AG10803 (cell line): ENCODE results near the gene BCAS4.
"Not testable (repeated sequence)": the region's sequence is repeated elsewhere in the genome, so short reads cannot be mapped to it uniquely, and the experiment has no call there.

Experiments used
- DNase-seq: peaks from one replicate; pipeline ENCODE4 v3.0.0; 2010; ENCODE audit warnings: low read depth
- H3K4me3 ChIP-seq: 2 replicates; pipeline ENCODE4 v1.5.1; 2011; ENCODE audit warnings: mild to moderate bottlenecking, low read length, control low read depth
- TF ChIP-seq, protein P1 (sequence below): conservative IDR thresholded peaks from 2 replicates; pipeline ENCODE4 v1.5.1; 2011; ENCODE audit warnings: mild to moderate bottlenecking, low read length, control low read depth, inconsistent platforms

BCAS4 gene

GRCh38 chr20:50765674-50766073 lies 29.2 kb upstream of the BCAS4 start:
- DNase-seq: no peak
- TF ChIP-seq, protein P1, sequence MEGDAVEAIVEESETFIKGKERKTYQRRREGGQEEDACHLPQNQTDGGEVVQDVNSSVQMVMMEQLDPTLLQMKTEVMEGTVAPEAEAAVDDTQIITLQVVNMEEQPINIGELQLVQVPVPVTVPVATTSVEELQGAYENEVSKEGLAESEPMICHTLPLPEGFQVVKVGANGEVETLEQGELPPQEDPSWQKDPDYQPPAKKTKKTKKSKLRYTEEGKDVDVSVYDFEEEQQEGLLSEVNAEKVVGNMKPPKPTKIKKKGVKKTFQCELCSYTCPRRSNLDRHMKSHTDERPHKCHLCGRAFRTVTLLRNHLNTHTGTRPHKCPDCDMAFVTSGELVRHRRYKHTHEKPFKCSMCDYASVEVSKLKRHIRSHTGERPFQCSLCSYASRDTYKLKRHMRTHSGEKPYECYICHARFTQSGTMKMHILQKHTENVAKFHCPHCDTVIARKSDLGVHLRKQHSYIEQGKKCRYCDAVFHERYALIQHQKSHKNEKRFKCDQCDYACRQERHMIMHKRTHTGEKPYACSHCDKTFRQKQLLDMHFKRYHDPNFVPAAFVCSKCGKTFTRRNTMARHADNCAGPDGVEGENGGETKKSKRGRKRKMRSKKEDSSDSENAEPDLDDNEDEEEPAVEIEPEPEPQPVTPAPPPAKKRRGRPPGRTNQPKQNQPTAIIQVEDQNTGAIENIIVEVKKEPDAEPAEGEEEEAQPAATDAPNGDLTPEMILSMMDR: no peak
- no peak overlapping the region for H3K4me3 ChIP-seq

DNA sequence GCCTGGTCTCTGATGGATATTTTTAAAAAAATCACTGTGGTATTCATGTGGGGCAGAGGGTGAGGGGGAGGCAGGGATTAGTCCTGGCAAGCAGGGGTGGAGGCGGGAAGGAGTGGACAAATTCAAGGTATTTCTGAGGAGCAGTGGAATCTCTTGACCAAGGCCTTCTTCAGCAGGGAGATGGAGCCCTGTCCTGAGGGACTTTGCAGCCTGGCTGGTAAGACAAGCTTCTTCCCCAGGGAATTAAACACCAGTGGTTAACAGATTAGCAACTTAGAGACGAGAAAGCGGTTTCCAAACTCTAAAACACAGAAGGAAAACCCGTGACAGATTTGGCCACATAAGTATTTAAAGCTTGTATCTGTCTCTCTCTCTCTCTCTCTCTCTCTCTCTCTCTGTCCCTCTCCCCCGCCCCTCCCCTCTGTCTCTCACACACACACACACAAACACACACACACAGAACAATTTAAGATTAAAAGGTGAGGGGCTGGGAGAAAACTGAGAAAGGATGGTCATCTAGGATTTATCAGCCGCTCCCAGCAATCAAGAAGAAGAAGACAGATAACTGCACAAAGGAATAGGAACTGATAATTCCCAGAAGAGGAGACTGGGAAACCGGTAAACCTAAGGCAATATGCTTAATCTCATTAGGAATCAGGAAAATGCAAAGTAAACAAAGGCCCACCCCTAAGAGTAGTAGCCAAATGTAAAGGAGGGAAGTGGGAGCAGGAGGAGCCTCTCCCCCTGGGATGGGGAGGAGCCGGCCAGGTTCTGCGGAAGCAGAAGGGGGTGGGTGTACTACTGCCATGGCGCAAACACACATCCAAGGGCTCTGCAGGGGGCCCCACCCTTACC lies 27.7 kb upstream of the BCAS4 start:
- DNase-seq: peak; percentile 73
- H3K4me3 ChIP-seq: not testable (repeated sequence)

GRCh38 chr20:50768991-50769390 lies 25.9 kb upstream of the BCAS4 start:
- not testable (repeated sequence) for DNase-seq, H3K4me3 ChIP-seq

GRCh38 chr20:50769551-50770085 lies 25.2 kb upstream of the BCAS4 start:
- not testable (repeated sequence) for H3K4me3 ChIP-seq, DNase-seq

GRCh38 chr20:50771419-50772080 lies 23.3 kb upstream of the BCAS4 start:
- not testable (repeated sequence) for DNase-seq, H3K4me3 ChIP-seq

GRCh38 chr20:50772420-50773185 lies 22.3 kb upstream of the BCAS4 start:
- no peak for DNase-seq
- TF ChIP-seq, protein P1: no peak
- H3K4me3 ChIP-seq: no peak overlapping the region

DNA sequence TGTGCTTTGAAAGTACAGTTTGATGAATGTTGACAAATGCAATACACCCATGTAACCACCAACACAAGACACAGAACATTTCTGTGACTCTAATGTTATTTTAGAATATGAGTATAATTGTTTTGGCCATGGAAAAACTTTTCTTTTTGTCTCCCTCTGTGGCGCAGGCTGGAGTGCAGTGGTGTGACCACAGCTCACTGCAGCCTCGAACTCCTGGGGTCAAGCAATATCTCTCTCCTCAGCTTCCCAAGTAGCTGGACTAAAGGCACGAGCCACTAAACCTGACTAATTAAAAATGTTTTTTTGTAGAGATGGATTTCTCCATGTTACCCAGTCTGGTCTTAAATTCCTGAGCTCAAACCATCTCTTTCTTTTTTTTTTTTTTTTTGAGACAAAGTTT lies 20.3 kb upstream of the BCAS4 start:
- TF ChIP-seq, protein P1: no peak
- H3K4me3 ChIP-seq: no peak overlapping the region
- DNase-seq: no peak

DNA sequence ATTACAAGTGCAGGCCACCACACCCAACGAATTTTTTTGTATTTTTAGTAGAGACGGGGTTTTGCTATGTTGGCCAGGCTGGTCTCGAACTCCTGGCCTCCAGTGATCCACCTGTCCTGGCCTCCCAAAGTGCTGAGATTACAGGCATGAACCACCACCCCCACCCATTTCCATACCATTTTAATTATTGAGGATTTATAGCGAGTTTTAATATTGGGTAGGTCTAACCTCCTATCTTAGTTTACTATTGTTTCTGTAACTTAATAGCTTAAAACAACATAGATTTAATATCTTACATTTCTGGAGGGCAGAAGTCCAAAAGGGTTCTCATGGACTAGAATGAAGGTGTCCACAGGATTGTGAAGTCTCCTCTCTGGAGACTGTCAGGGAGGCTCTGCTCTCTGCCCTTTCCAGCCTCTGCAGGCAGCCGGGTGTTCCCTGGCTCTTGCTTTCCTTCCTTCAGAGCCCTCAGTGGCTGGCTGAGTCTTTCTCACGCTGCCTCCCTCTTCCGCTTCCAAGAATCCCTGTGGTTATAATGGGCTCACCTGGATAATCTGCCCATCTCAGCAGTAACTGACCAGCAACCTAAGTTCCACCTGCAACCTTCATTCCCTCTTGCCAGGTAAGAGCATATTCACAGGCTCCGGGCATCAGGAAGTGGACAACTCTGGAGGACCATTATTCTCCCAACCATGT lies 18.6 kb upstream of the BCAS4 start:
- no peak overlapping the region for H3K4me3 ChIP-seq
- TF ChIP-seq, protein P1: no peak
- DNase-seq: no peak
